T-helper 1 cell treated with Interleukin-12 subunit alpha and Interleukin-12 subunit beta and Interleukin-4 antibody, amounts not matched to agents 30 μg/mL and 1 μg/mL, for 36 hours (primary cell): Measurements from ENCODE around the gene CAMKV.
A peak's percentile ranks its signal among the peaks of the same experiment; 100 is the strongest.
"Not testable (repeated sequence)": the region's sequence is repeated elsewhere in the genome, so short reads cannot be mapped to it uniquely, and the experiment has no call there.

ENCODE experiments used
- H3K27ac Mint-ChIP-seq: one replicate; pipeline ENCODE4 v1.8.0; 2021; ENCODE audit warnings: mild to moderate bottlenecking, mixed read lengths
- H3K27me3 Mint-ChIP-seq: one replicate; pipeline ENCODE4 v1.8.0; 2021; ENCODE audit warnings: low read depth, mixed read lengths
- H3K36me3 Mint-ChIP-seq: one replicate; pipeline ENCODE4 v1.8.0; 2021; ENCODE audit warnings: low read depth, mixed read lengths
- H3K4me1 Mint-ChIP-seq: one replicate; pipeline ENCODE4 v1.8.0; 2021; ENCODE audit warnings: low read depth, mixed read lengths
- H3K4me3 Mint-ChIP-seq: one replicate; pipeline ENCODE4 v1.8.0; 2021; ENCODE audit warnings: mild to moderate bottlenecking, moderate library complexity, mixed read lengths
- H3K9me3 Mint-ChIP-seq: one replicate; pipeline ENCODE4 v1.8.0; 2021; ENCODE audit warnings: mixed read lengths

Gene CAMKV

DNA sequence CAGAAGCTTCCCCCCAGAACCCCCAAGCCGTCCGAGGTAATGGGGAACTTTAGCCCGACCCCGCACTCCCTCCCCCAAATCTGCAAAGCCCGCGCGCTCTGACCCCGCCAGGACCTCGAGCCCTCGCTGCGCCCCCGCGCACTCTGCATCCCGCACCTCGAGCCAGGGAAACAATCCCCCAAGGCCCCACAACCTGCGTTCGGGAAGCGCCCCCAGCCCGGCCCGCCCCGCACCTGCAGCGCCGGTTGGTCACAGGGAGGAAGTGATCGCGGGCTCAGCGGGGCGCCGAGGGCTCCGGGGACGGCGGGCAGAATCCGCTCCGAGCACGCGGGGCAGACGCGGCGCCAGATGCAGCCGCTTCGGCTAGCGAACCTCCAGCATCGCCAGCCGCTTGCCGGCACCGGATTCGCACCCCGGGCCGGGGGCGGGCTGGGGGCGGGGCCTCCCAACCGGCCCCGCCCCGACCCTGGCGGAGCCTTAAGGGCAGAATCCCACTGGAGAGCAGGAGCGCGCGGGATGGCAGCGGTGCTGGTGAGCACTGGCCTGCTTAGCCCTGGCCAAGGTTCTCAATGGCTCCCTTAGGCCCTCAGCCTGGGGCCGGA lies at the start of gene CAMKV:
TSS of gene CAMKV (minus strand) at position 382 of the 602 bp plus-strand sequence. CDS start 7,518 bp downstream, outside the sequence.
- Mint-ChIP-seq H3K4me3 (peak within 1 kb of the TSS; percentile 17), H3K27me3 (peaks cover 55% of the 10 kb centered on the region), H3K4me1 (no peaks in the 10 kb centered on the region), H3K36me3 (no peaks in the 10 kb centered on the region), H3K9me3 (no peaks in the 10 kb centered on the region), H3K27ac (no peak within 1 kb of the TSS)

DNA sequence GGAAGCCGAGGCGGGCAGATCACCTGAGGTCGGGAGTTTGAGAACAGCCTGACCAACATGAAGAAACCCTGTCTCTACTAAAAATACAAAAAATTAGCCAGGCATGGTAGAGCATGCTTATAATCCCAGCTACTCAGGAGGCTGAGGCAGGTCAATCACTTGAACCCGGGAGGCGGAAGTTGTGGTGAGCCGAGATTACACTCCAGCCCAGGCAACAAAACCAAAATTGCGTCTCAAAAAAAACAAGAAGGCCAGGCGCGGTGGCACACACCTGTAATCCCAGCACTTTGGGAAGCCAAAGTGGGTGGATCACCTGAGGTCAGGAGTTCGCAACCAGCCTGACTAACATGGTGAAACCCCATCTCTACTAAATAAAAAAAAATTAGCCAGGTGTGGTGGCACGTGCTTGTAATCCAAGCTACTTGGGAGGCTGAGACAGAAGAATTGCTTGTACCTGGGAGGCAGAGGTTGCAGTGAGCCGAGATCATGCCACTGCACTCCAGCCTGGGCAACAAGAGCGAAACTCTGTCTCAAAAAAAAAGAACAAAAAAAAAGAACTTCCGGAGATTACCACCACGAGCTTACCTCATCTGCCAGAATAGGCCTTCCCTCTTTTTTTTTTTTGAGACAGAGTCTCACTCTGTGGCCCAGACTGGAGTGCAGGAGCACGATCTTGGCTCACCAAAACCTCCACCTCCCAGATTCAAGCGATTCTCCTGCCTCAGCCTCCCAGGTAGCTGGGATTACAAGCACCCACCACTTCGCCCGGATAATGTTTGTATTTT lies 48.3 kb upstream of the CAMKV start:
- not testable (repeated sequence) for H3K36me3 Mint-ChIP-seq, H3K9me3 Mint-ChIP-seq, H3K27me3 Mint-ChIP-seq, H3K4me1 Mint-ChIP-seq, H3K27ac Mint-ChIP-seq, H3K4me3 Mint-ChIP-seq

GRCh38 chr3:49916686-49917085 lies 47.0 kb upstream of the CAMKV start:
- no peak overlapping the region for H3K27ac Mint-ChIP-seq
- H3K27me3 Mint-ChIP-seq: no peaks in the 10 kb centered on the region
- H3K4me1 Mint-ChIP-seq: no peaks in the 10 kb centered on the region
- no peaks in the 10 kb centered on the region for H3K9me3 Mint-ChIP-seq
- H3K4me3 Mint-ChIP-seq: no peak overlapping the region
- peaks cover 5% of the 10 kb centered on the region for H3K36me3 Mint-ChIP-seq

- H3K4me3 Mint-ChIP-seq: no peak overlapping the region
- H3K4me1 Mint-ChIP-seq: no peaks in the 10 kb centered on the region
- no peak overlapping the region for H3K27ac Mint-ChIP-seq
- no peaks in the 10 kb centered on the region for H3K27me3 Mint-ChIP-seq
- no peaks in the 10 kb centered on the region for H3K9me3 Mint-ChIP-seq
- H3K36me3 Mint-ChIP-seq: peaks cover 9% of the 10 kb centered on the region
Measured at GRCh38 chr3:49914906-49915305, 45.2 kb upstream of the CAMKV start.

DNA sequence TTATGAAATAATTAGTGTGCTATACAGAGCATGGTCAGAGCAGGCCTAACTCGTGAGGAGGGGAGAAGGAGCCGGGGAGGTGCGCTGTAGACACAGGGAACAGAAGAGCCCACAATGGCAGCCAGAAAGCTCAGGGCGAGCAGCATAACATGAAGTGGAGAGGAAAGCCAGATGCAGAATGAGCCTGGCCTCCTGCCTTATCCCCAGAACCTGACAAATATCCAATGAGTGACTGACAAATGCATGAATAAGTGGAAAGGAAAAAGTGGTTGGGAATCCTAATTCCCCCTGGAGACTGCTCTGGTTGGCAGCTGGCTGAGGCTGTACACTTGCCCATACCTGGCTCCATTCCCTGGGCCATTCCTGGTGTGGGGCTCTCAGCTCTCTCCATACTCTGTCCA lies 43.2 kb upstream of the CAMKV start:
- Mint-ChIP-seq H3K9me3 (no peaks in the 10 kb centered on the region), H3K27me3 (no peaks in the 10 kb centered on the region), H3K36me3 (peaks cover 10% of the 10 kb centered on the region), H3K27ac (no peak overlapping the region), H3K4me3 (no peak overlapping the region), H3K4me1 (no peaks in the 10 kb centered on the region)

GRCh38 chr3:49911611-49912010 lies 41.9 kb upstream of the CAMKV start:
- no peaks in the 10 kb centered on the region for H3K27me3 Mint-ChIP-seq
- no peaks in the 10 kb centered on the region for H3K9me3 Mint-ChIP-seq
- peaks cover 4% of the 10 kb centered on the region for H3K4me1 Mint-ChIP-seq
- H3K36me3 Mint-ChIP-seq: peaks cover 10% of the 10 kb centered on the region
- no peak overlapping the region for H3K27ac Mint-ChIP-seq
- H3K4me3 Mint-ChIP-seq: no peak overlapping the region

DNA sequence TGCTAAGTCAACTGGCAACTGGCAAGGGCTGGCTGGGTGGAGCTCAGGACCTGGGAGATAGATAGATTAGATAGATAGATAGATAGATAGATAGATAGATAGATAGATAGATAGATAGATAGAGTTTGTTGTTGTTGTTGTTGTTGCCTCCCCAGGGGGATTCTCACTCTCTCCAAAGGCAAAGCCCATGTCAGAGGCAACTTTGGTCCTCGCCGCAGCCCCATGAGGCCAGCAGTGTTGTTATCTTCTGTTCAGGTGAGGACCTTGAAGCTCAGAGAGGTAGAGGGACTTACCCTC lies 41.4 kb upstream of the CAMKV start:
- H3K36me3 Mint-ChIP-seq: peaks cover 10% of the 10 kb centered on the region
- H3K9me3 Mint-ChIP-seq: no peaks in the 10 kb centered on the region
- H3K27me3 Mint-ChIP-seq: no peaks in the 10 kb centered on the region
- H3K27ac Mint-ChIP-seq: no peak overlapping the region
- H3K4me1 Mint-ChIP-seq: peaks cover 9% of the 10 kb centered on the region
- H3K4me3 Mint-ChIP-seq: no peak overlapping the region

- Mint-ChIP-seq H3K4me1 (peaks cover 14% of the 10 kb centered on the region), H3K4me3 (no peak overlapping the region), H3K27ac (no peak overlapping the region), H3K9me3 (no peaks in the 10 kb centered on the region), H3K27me3 (no peaks in the 10 kb centered on the region), H3K36me3 (peaks cover 12% of the 10 kb centered on the region)
Measured at GRCh38 chr3:49910409-49911123, 40.9 kb upstream of the CAMKV start.

DNA sequence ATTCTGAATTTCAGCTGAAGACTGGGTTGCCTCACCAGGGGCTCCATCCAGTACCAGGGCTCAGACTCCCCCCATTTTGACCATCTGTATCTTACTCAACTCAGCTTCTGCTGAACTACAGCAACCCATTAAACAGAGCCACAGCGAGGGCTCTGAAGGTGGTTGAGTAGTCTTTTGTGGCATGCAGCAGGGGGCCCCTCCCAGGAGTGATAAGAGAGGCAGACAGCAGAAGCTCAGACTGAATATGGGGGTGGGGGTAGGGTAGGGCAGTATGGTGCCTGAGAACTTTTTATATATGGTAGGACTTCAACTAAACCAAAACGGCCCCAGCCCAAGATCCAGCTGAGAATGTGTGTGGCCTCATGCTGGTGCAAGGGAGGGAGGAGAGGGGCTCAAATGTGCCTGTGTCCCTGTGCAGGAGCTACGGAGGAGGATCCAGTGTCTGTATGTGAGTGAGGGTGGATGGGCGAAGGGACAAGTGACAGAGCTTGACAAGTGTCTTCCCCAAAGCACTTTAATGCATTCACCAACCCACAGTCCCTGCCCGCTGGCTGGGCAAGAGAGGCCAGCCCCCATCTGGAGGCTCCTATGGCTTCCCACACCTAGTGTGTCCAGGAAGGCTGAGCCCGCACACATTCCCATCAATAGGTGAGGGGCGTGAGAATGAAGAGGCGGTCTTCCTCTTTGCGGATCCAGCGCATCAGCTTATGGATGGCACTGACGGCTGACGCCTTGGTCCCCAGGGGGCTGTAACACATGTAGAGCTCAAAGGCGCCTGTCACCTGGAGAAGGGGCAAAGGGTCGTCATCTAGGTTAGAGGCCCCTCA lies 38.9 kb upstream of the CAMKV start:
- Mint-ChIP-seq H3K27me3 (no peaks in the 10 kb centered on the region), H3K27ac (no peak overlapping the region), H3K9me3 (no peaks in the 10 kb centered on the region), H3K4me3 (no peak overlapping the region), H3K4me1 (peaks cover 21% of the 10 kb centered on the region), H3K36me3 (peaks cover 14% of the 10 kb centered on the region)

- Mint-ChIP-seq H3K36me3 (peaks cover 9% of the 10 kb centered on the region), H3K27me3 (no peaks in the 10 kb centered on the region), H3K4me3 (peak overlapping the region; percentile 72), H3K27ac (peak overlapping the region; percentile 82), H3K9me3 (no peaks in the 10 kb centered on the region), H3K4me1 (peaks cover 24% of the 10 kb centered on the region)
Measured at GRCh38 chr3:49906073-49906743, 36.5 kb upstream of the CAMKV start.

- not testable (repeated sequence) for H3K27me3 Mint-ChIP-seq, H3K4me3 Mint-ChIP-seq
- peak overlapping the region; percentile 85 for H3K27ac Mint-ChIP-seq
Measured at GRCh38 chr3:49904448-49904847, 34.7 kb upstream of the CAMKV start.

GRCh38 chr3:49903451-49904424 lies 34.0 kb upstream of the CAMKV start, which contains the start of gene MST1R:
MST1R (minus strand) TSS chr3:49903873; CDS start chr3:49903609, 264 bp downstream.
- Mint-ChIP-seq H3K9me3 (no peaks in the 10 kb centered on the region), H3K4me3 (peak within 1 kb of the TSS; percentile 86), H3K27ac (peak within 1 kb of the TSS; percentile 85), H3K4me1 (peaks cover 25% of the 10 kb centered on the region), H3K27me3 (no peaks in the 10 kb centered on the region), H3K36me3 (peaks cover 4% of the 10 kb centered on the region)

More at GRCh38 chr3:49904448-49904847, 34.7 kb upstream of the CAMKV start:
- not testable (repeated sequence) for H3K36me3 Mint-ChIP-seq, H3K9me3 Mint-ChIP-seq
- H3K4me1 Mint-ChIP-seq: peaks cover 25% of the 10 kb centered on the region
